SK-N-SH treated with all-trans-retinoic acid at 6 μM for 48 hours (cell line): ENCODE results near the gene ZNF491.

Source experiments
- ARNTL ChIP-seq: fragments of 450-650 bp; formaldehyde crosslinking; IDR thresholded peaks from 2 replicates; pipeline ENCODE4 v1.5.0; 2020; ENCODE audit warnings: low read depth, mild to moderate bottlenecking, moderate library complexity, borderline replicate concordance
- CREB5 ChIP-seq: fragments of 250-450 bp; sonication (Bioruptor Pico); IDR thresholded peaks from 2 replicates; pipeline ENCODE4 v1.5.1; 2020; ENCODE audit warnings: low read depth, mild to moderate bottlenecking, moderate library complexity
- ISL1 ChIP-seq: fragments of 250-450 bp; sonication (Bioruptor Pico); IDR thresholded peaks from 2 replicates; pipeline ENCODE4 v2.1.2; 2022; ENCODE audit warnings: mild to moderate bottlenecking, moderate library complexity
- POU6F1 ChIP-seq: fragments of 250-450 bp; sonication (Bioruptor Pico); IDR thresholded peaks from 2 replicates; pipeline ENCODE4 v1.8.0; 2021; ENCODE audit warnings: low read depth, mild to moderate bottlenecking, moderate library complexity, borderline replicate concordance
- TOX ChIP-seq: fragments of 250-450 bp; sonication (Bioruptor Pico); IDR thresholded peaks from 2 replicates; pipeline ENCODE4 v1.8.0; 2021; ENCODE audit warnings: mild to moderate bottlenecking, moderate library complexity, borderline replicate concordance
- ZFP3 ChIP-seq: fragments of 250-450 bp; sonication (Bioruptor Pico); IDR thresholded peaks from 2 replicates; pipeline ENCODE4 v1.5.0; 2020; ENCODE audit warnings: mild to moderate bottlenecking, moderate library complexity
- ZFP30 ChIP-seq: fragments of 450-650 bp; formaldehyde crosslinking; IDR thresholded peaks from 2 replicates; pipeline ENCODE4 v1.5.0; 2022; ENCODE audit warnings: mild to moderate bottlenecking, moderate library complexity

- TF ChIP-seq CREB5: no peak
- TF ChIP-seq ZFP3 (CRISPR knock-in tag): no peak
- TF ChIP-seq ZFP30: no peak
- no peak for TF ChIP-seq TOX (CRISPR knock-in tag)
- TF ChIP-seq ARNTL (CRISPR knock-in tag): no peak
- TF ChIP-seq ISL1: no peak
- no peak for TF ChIP-seq POU6F1 (CRISPR knock-in tag)
Observed at GRCh38 chr19:11787536-11787935, 10.8 kb upstream of the ZNF491 start.
